KMS-11 (cell line): ENCODE results near the gene SRGAP1.

Source experiments
- H2AFZ ChIP-seq: fragments of 200-600 bp; sonication (generic); 2 replicates; pipeline ENCODE4 v1.6.1; 2016; ENCODE audit warnings: antibody characterized with exemption, mixed run types, low read depth
- H3K27ac ChIP-seq: fragments of 200-600 bp; sonication (generic); 2 replicates; pipeline ENCODE4 v1.6.1; 2016; ENCODE audit warnings: mild to moderate bottlenecking, mixed run types
- H3K27me3 ChIP-seq: fragments of 200-600 bp; sonication (generic); 2 replicates; pipeline ENCODE4 v1.6.1; 2017; ENCODE audit warnings: mild to moderate bottlenecking, low read depth, mixed run types, moderate library complexity; ENCODE audit not compliant: insufficient read depth
- H3K36me3 ChIP-seq: fragments of 200-600 bp; sonication (generic); 2 replicates; pipeline ENCODE4 v1.6.1; 2017; ENCODE audit warnings: mild to moderate bottlenecking, mixed run types; ENCODE audit not compliant: insufficient read depth
- H3K4me1 ChIP-seq: fragments of 200-600 bp; sonication (generic); 2 replicates; pipeline ENCODE4 v1.6.1; 2016; ENCODE audit warnings: mild to moderate bottlenecking, low read depth, mixed run types; ENCODE audit not compliant: poor library complexity, severe bottlenecking
- H3K4me2 ChIP-seq: fragments of 200-600 bp; sonication (generic); 2 replicates; pipeline ENCODE4 v1.7.0; 2016; ENCODE audit warnings: mild to moderate bottlenecking, mixed run types
- H3K4me3 ChIP-seq: fragments of 200-600 bp; sonication (generic); IDR thresholded peaks from 2 replicates; pipeline ENCODE4 v1.6.1; 2017; ENCODE audit warnings: low read depth, low read length, mixed read lengths; ENCODE audit not compliant: insufficient read depth
- H3K79me2 ChIP-seq: fragments of 200-600 bp; sonication (generic); 2 replicates; pipeline ENCODE4 v1.6.1; 2016; ENCODE audit warnings: low read depth, mixed run types; ENCODE audit not compliant: insufficient read depth
- H3K9ac ChIP-seq: fragments of 200-600 bp; sonication (generic); 2 replicates; pipeline ENCODE4 v1.6.1; 2016; ENCODE audit warnings: mild to moderate bottlenecking, mixed run types
- H4K20me1 ChIP-seq: fragments of 200-600 bp; sonication (generic); 2 replicates; pipeline ENCODE4 v1.6.1; 2016; ENCODE audit warnings: mild to moderate bottlenecking, mixed run types; ENCODE audit not compliant: insufficient read depth
- CTCF ChIP-seq: fragments of 200-600 bp; sonication (generic); conservative IDR thresholded peaks from 2 replicates; pipeline ENCODE4 v1.6.1; 2017; ENCODE audit warnings: low read depth, mild to moderate bottlenecking, antibody characterized with exemption, low read length, moderate library complexity, mixed read lengths

Gene SRGAP1

GRCh38 chr12:63826006-63826585 lies 18.4 kb upstream of the SRGAP1 start:
- Histone ChIP-seq H3K79me2 (no peaks in the 10 kb centered on the region), H3K4me3 (no peak overlapping the region), H4K20me1 (no peaks in the 10 kb centered on the region), H3K27ac (no peak overlapping the region), H3K4me1 (peaks cover 7% of the 10 kb centered on the region), H3K27me3 (no peaks in the 10 kb centered on the region), H3K4me2 (no peak overlapping the region), H3K9ac (no peak overlapping the region), H2AFZ (0 out of 2 replicates have a peak overlapping the region, but pooled peaks have one; percentile 6), H3K36me3 (no peaks in the 10 kb centered on the region)
- peak; percentile 87 for TF ChIP-seq CTCF

- TF ChIP-seq CTCF, result no peak
These were observed 15.6 kb upstream of the SRGAP1 start for GRCh38 chr12:63828867-63829266.

GRCh38 chr12:63836046-63836445 lies 8.5 kb upstream of the SRGAP1 start:
- no peaks in the 10 kb centered on the region for H3K36me3 ChIP-seq
- no peak overlapping the region for H3K4me2 ChIP-seq
- H3K4me3 ChIP-seq, result no peak overlapping the region
- H3K9ac ChIP-seq, result no peak overlapping the region
- H4K20me1 ChIP-seq, result no peaks in the 10 kb centered on the region
- H3K27me3 ChIP-seq, result no peaks in the 10 kb centered on the region
- no peak for TF ChIP-seq CTCF
- H3K79me2 ChIP-seq, result no peaks in the 10 kb centered on the region
- H3K27ac ChIP-seq, result no peak overlapping the region
- H2AFZ ChIP-seq, result no peak overlapping the region
- H3K4me1 ChIP-seq, result peaks cover 8% of the 10 kb centered on the region

More at GRCh38 chr12:63828867-63829266, 15.6 kb upstream of the SRGAP1 start:
- H3K4me3 ChIP-seq, result no peak overlapping the region
- H4K20me1 ChIP-seq, result no peaks in the 10 kb centered on the region
- H2AFZ ChIP-seq, result no peak overlapping the region
- H3K79me2 ChIP-seq, result no peaks in the 10 kb centered on the region
- H3K4me1 ChIP-seq, result peaks cover 7% of the 10 kb centered on the region
- H3K27ac ChIP-seq, result no peak overlapping the region
- H3K36me3 ChIP-seq, result no peaks in the 10 kb centered on the region
- no peak overlapping the region for H3K4me2 ChIP-seq
- no peak overlapping the region for H3K9ac ChIP-seq
- H3K27me3 ChIP-seq, result no peaks in the 10 kb centered on the region

- H3K4me1 ChIP-seq, result peaks cover 8% of the 10 kb centered on the region
These were observed 7.6 kb upstream of the SRGAP1 start for GRCh38 chr12:63836936-63837335.

More at GRCh38 chr12:63836936-63837335, 7.6 kb upstream of the SRGAP1 start:
- no peaks in the 10 kb centered on the region for H3K27me3 ChIP-seq
- H3K27ac ChIP-seq, result no peak overlapping the region
- no peaks in the 10 kb centered on the region for H4K20me1 ChIP-seq
- H3K9ac ChIP-seq, result no peak overlapping the region
- H3K36me3 ChIP-seq, result no peaks in the 10 kb centered on the region
- no peak overlapping the region for H3K4me2 ChIP-seq
- no peak for TF ChIP-seq CTCF
- H2AFZ ChIP-seq, result no peak overlapping the region
- H3K4me3 ChIP-seq, result no peak overlapping the region
- H3K79me2 ChIP-seq, result no peaks in the 10 kb centered on the region
